OCI-LY1 (cell line): ENCODE measurements around the gene FBXW8.

ENCODE experiments used
- H2AFZ ChIP-seq: fragments of 200-600 bp; sonication (generic), shearing (Covaris generic); 2 replicates; pipeline ENCODE4 v1.6.0; 2014; ENCODE audit warnings: antibody characterized with exemption, mild to moderate bottlenecking, low read length
- H3F3A ChIP-seq: fragments of 200-600 bp; sonication (generic), shearing (Covaris generic); 2 replicates; pipeline ENCODE4 v1.6.0; 2014; ENCODE audit warnings: mild to moderate bottlenecking, antibody characterized with exemption, low read length, moderate library complexity; ENCODE audit not compliant: insufficient read depth
- H3K27ac ChIP-seq: fragments of 200-600 bp; sonication (generic); 2 replicates; pipeline ENCODE4 v1.5.1; 2014; ENCODE audit warnings: low read length, mixed run types, mild to moderate bottlenecking, low read depth; ENCODE audit not compliant: poor library complexity, severe bottlenecking
- H3K27me3 ChIP-seq: fragments of 200-600 bp; sonication (generic); 2 replicates; pipeline ENCODE4 v1.6.0; 2014; ENCODE audit warnings: antibody characterized with exemption, mild to moderate bottlenecking, low read length, moderate library complexity; ENCODE audit not compliant: insufficient read depth
- H3K36me3 ChIP-seq: fragments of 200-600 bp; sonication (generic); 2 replicates; pipeline ENCODE4 v1.6.1; 2014; ENCODE audit warnings: mild to moderate bottlenecking, antibody characterized with exemption, low read length, moderate library complexity, mixed read lengths; ENCODE audit not compliant: insufficient read depth
- H3K4me1 ChIP-seq: fragments of 200-600 bp; sonication (generic); 2 replicates; pipeline ENCODE4 v1.5.1; 2014; ENCODE audit warnings: mild to moderate bottlenecking, low read length, moderate library complexity; ENCODE audit not compliant: insufficient read depth, severe bottlenecking
- H3K4me2 ChIP-seq: fragments of 200-600 bp; sonication (generic), shearing (Covaris generic); 2 replicates; pipeline ENCODE4 v1.6.1; 2014; ENCODE audit warnings: low read length
- H3K4me3 ChIP-seq: fragments of 200-600 bp; sonication (generic); 2 replicates; pipeline ENCODE4 v1.5.1; 2014; ENCODE audit warnings: low read length, low read depth, mild to moderate bottlenecking, mixed read lengths; ENCODE audit not compliant: poor library complexity, severe bottlenecking
- H3K79me2 ChIP-seq: fragments of 200-600 bp; shearing (Covaris generic); 2 replicates; pipeline ENCODE4 v1.6.1; 2016; ENCODE audit warnings: mixed run types, low read length, mixed read lengths; ENCODE audit not compliant: insufficient read depth
- H3K9ac ChIP-seq: fragments of 200-600 bp; sonication (generic), shearing (Covaris generic); 2 replicates; pipeline ENCODE4 v1.6.1; 2014; ENCODE audit warnings: mild to moderate bottlenecking, low read length, mixed read lengths
- H3K9me2 ChIP-seq: fragments of 200-600 bp; sonication (generic), shearing (Covaris generic); 2 replicates; pipeline ENCODE4 v1.6.1; 2014; ENCODE audit warnings: low read depth, mild to moderate bottlenecking, low read length, mixed read lengths
- H3K9me3 ChIP-seq: fragments of 200-600 bp; shearing (Covaris generic); 2 replicates; pipeline ENCODE4 v1.6.1; 2014; ENCODE audit warnings: low read length, mixed read lengths
- H4K20me1 ChIP-seq: fragments of 200-600 bp; sonication (generic), shearing (Covaris generic); 2 replicates; pipeline ENCODE4 v1.6.0; 2016; ENCODE audit warnings: mild to moderate bottlenecking, low read length; ENCODE audit not compliant: insufficient read depth
- EZH2 ChIP-seq: fragments of 200-600 bp; sonication (generic), shearing (Covaris generic); IDR thresholded peaks from 2 replicates; pipeline ENCODE4 v1.8.0; 2017; ENCODE audit warnings: borderline replicate concordance, mixed run types, mild to moderate bottlenecking, antibody characterized with exemption, low read length, moderate library complexity, mixed read lengths
- TF ChIP-seq, protein P1 (sequence below): fragments of 200-600 bp; sonication (generic), shearing (Covaris generic); IDR thresholded peaks from 2 replicates; pipeline ENCODE4 v1.5.1; 2017; ENCODE audit warnings: mild to moderate bottlenecking, antibody characterized with exemption, low read length, moderate library complexity, mixed read lengths

The FBXW8 gene

DNA sequence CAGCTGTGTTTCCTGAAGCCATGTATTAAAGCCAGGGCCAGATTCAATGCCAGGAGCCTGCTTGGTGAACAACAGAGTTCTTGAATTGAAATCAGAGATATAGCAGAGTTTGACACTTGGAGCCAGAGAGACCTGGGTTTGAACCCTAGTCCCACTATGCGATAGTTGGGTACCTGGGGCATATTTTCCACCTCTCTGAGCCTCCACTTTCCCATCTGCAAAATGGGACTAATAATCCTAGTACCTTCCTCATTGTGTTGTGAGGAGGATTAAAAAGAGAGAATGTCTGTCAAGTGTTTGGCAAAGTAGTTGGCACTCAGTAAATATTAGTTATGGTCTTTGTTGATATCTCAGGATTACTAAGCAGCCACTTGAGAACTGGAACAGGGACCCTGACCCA, 23.5 kb upstream of the FBXW8 start:
- no peaks in the 10 kb centered on the region for H3K36me3 ChIP-seq
- no peaks in the 10 kb centered on the region for H3F3A ChIP-seq
- H2AFZ ChIP-seq = no peak overlapping the region
- no peaks in the 10 kb centered on the region for H4K20me1 ChIP-seq
- no peaks in the 10 kb centered on the region for H3K9me2 ChIP-seq
- no peak overlapping the region for H3K27ac ChIP-seq
- H3K9me3 ChIP-seq = 0 out of 2 replicates have a peak, but pooled peaks cover 3% of the 10 kb centered on the region
- H3K4me1 ChIP-seq = peaks cover 23% of the 10 kb centered on the region
- no peaks in the 10 kb centered on the region for H3K79me2 ChIP-seq
- peaks cover 3% of the 10 kb centered on the region; the same call in 1 of the 2 replicates for H3K27me3 ChIP-seq
- TF ChIP-seq EZH2 = no peak
- TF ChIP-seq, protein P1, sequence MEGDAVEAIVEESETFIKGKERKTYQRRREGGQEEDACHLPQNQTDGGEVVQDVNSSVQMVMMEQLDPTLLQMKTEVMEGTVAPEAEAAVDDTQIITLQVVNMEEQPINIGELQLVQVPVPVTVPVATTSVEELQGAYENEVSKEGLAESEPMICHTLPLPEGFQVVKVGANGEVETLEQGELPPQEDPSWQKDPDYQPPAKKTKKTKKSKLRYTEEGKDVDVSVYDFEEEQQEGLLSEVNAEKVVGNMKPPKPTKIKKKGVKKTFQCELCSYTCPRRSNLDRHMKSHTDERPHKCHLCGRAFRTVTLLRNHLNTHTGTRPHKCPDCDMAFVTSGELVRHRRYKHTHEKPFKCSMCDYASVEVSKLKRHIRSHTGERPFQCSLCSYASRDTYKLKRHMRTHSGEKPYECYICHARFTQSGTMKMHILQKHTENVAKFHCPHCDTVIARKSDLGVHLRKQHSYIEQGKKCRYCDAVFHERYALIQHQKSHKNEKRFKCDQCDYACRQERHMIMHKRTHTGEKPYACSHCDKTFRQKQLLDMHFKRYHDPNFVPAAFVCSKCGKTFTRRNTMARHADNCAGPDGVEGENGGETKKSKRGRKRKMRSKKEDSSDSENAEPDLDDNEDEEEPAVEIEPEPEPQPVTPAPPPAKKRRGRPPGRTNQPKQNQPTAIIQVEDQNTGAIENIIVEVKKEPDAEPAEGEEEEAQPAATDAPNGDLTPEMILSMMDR = no peak
- H3K9ac ChIP-seq = no peak overlapping the region
- H3K4me3 ChIP-seq = no peak overlapping the region
- H3K4me2 ChIP-seq = no peak overlapping the region

DNA sequence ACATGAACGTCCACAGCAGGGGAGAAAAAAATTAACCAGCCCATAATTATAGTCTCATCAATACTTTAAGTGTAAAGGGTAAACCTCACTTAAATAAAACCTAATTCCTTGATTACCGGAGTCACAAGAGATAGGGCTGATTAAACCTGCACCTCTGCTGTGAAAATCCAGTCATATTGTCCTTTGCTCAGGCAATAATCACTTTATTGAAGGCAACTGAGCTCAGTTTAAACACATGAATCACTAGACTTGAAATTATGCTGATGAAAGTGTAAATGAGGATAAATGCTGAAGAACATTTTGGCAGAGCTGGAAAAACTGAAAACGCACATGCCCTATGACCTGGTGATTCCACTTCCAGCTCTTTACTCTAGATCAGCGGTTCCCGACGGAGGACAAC, 22.9 kb upstream of the FBXW8 start:
- no peak for TF ChIP-seq EZH2
- TF ChIP-seq, protein P1 = no peak
- Histone ChIP-seq H3K79me2 (no peaks in the 10 kb centered on the region), H3K27me3 (peaks cover 3% of the 10 kb centered on the region; the same call in 1 of the 2 replicates), H3K9me2 (no peaks in the 10 kb centered on the region), H3F3A (no peaks in the 10 kb centered on the region), H3K4me2 (no peak overlapping the region), H3K9me3 (0 out of 2 replicates have a peak, but pooled peaks cover 3% of the 10 kb centered on the region), H4K20me1 (no peaks in the 10 kb centered on the region), H2AFZ (no peak overlapping the region), H3K4me1 (peaks cover 16% of the 10 kb centered on the region), H3K27ac (no peak overlapping the region), H3K4me3 (no peak overlapping the region), H3K9ac (no peak overlapping the region), H3K36me3 (no peaks in the 10 kb centered on the region)

DNA sequence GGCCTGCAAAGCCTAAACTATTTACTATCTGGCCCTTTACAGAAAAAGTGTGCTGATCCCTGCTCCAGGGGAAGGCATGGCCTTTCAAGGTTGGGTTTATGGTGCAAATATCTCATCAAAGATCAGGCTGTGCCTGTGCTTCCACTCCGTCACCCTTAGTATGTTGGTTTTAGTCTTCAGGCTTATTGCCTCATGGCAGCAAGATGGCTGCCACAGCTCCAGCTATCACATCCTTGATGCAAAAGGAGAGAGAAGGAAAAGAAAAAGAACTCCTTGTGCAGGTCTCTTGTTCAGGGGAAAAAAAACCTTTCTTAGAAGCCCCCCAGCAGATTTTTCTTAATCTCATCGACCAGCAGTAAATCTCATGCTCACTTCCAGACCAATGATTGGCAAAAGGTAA, 20.4 kb upstream of the FBXW8 start:
- Histone ChIP-seq H3K4me3 (no peak overlapping the region), H3K79me2 (no peaks in the 10 kb centered on the region), H2AFZ (no peak overlapping the region), H3K27me3 (peaks cover 3% of the 10 kb centered on the region; the same call in 1 of the 2 replicates), H4K20me1 (no peaks in the 10 kb centered on the region), H3K4me2 (no peak overlapping the region), H3K9ac (no peak overlapping the region), H3K9me3 (0 out of 2 replicates have a peak, but pooled peaks cover 3% of the 10 kb centered on the region), H3K36me3 (no peaks in the 10 kb centered on the region), H3K4me1 (peaks cover 4% of the 10 kb centered on the region), H3K9me2 (no peaks in the 10 kb centered on the region), H3F3A (no peaks in the 10 kb centered on the region), H3K27ac (no peak overlapping the region)
- TF ChIP-seq, protein P1 = no peak
- no peak for TF ChIP-seq EZH2
